ENCODE results near the gene ATP5IF1. TPM values are rescaled to one million over a fixed set of nuclear protein-coding genes. Genes with fewer than 3 reads are reported as not detected.

The ATP5IF1 gene
- total RNA-seq, 3 donors from 2014 or later (not counting 1 experiment from before 2014, with no cell fraction given): 81.1 to 101 (median 91.1) TPM

DNA sequence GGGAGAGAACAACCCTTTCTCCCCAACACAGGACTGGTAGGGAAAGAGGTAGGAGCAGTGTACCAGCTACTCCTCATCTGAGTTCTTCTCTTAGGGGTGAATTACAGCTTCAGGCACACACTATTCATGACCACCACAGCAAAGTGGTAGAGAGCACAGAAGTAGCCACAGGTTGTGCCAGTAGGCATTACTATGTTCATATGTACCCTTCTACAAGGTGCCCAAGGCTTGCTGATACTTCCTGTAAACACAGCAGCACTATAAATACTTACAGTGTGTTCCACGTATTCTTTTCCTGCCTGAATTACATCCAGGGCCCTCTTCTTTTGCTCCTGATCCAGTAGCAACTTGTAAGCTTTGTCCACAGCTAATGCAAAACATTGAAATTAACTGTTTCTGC lies 26.2 kb upstream of the ATP5IF1 start:
- H3K36me3 Mint-ChIP-seq: peaks cover 8% of the 10 kb centered on the region
- ATAC-seq (no peak), DNase-seq (no peak)
- no peak overlapping the region for H3K4me3 ChIP-seq (ENCODE audit: low read length)
- H3K27ac ChIP-seq (ENCODE audit: low read length): no peak overlapping the region
- H3K27ac Mint-ChIP-seq: peak overlapping the region in 1 of 2 donors; percentile 36
- no peak overlapping the region for H3K4me3 Mint-ChIP-seq
- H3K27me3 Mint-ChIP-seq (ENCODE audit: low read depth in 2 of 2): no peaks in the 10 kb centered on the region
- peaks cover 10 to 12% of the 10 kb centered on the region in 2 donors for H3K4me1 Mint-ChIP-seq
- peaks cover 62% of the 10 kb centered on the region for H3K36me3 ChIP-seq (ENCODE audit: control insufficient read depth, insufficient read depth, low read length)
- TF ChIP-seq, protein P1, sequence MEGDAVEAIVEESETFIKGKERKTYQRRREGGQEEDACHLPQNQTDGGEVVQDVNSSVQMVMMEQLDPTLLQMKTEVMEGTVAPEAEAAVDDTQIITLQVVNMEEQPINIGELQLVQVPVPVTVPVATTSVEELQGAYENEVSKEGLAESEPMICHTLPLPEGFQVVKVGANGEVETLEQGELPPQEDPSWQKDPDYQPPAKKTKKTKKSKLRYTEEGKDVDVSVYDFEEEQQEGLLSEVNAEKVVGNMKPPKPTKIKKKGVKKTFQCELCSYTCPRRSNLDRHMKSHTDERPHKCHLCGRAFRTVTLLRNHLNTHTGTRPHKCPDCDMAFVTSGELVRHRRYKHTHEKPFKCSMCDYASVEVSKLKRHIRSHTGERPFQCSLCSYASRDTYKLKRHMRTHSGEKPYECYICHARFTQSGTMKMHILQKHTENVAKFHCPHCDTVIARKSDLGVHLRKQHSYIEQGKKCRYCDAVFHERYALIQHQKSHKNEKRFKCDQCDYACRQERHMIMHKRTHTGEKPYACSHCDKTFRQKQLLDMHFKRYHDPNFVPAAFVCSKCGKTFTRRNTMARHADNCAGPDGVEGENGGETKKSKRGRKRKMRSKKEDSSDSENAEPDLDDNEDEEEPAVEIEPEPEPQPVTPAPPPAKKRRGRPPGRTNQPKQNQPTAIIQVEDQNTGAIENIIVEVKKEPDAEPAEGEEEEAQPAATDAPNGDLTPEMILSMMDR (IDR thresholded peaks at IDR 0.05): no peak
- H3K9me3 ChIP-seq (ENCODE audit: control insufficient read depth, insufficient read depth, low read length): no peaks in the 10 kb centered on the region
- 69% methylated on average over 1 of the region's 1 CpG for WGBS (ENCODE audit: insufficient coverage)
- H3K4me1 ChIP-seq (ENCODE audit: control insufficient read depth, insufficient read depth, low read length): no peaks in the 10 kb centered on the region
- H3K9me3 Mint-ChIP-seq: no peaks in the 10 kb centered on the region
- no peaks in the 10 kb centered on the region for H3K27me3 ChIP-seq (ENCODE audit: control insufficient read depth, insufficient read depth, low read length)
- intact Hi-C loops (cut with micrococcal nuclease): loop anchor here (1.0 to 5.0 kb wide), 3 partner anchors 118 to 351 kb away; no protein-coding TSS in a partner anchor

- Histone ChIP-seq H3K27me3 (ENCODE audit: control insufficient read depth, insufficient read depth, low read length) (no peaks in the 10 kb centered on the region), H3K4me3 (ENCODE audit: low read length) (no peak overlapping the region), H3K4me1 (ENCODE audit: control insufficient read depth, insufficient read depth, low read length) (no peaks in the 10 kb centered on the region), H3K27ac (ENCODE audit: low read length) (no peak overlapping the region), H3K9me3 (ENCODE audit: control insufficient read depth, insufficient read depth, low read length) (no peaks in the 10 kb centered on the region), H3K36me3 (ENCODE audit: control insufficient read depth, insufficient read depth, low read length) (peaks cover 48% of the 10 kb centered on the region)
- Mint-ChIP-seq H3K4me1 (peaks cover 9 to 10% of the 10 kb centered on the region in 2 donors), H3K36me3 (peaks cover 3% of the 10 kb centered on the region), H3K27me3 (ENCODE audit: low read depth in 2 of 2) (no peaks in the 10 kb centered on the region), H3K4me3 (no peak overlapping the region), H3K9me3 (no peaks in the 10 kb centered on the region), H3K27ac (no peak overlapping the region)
- intact Hi-C loops (cut with micrococcal nuclease): no loop called here
- TF ChIP-seq, protein P1 (IDR thresholded peaks at IDR 0.05): no peak
- ATAC-seq: no peak
- DNase-seq: no peak
- WGBS (ENCODE audit: insufficient coverage): 98% methylated on average over 2 of the region's 2 CpGs
Observed at GRCh38 chr1:28213315-28213714, 22.6 kb upstream of the ATP5IF1 start.

DNA sequence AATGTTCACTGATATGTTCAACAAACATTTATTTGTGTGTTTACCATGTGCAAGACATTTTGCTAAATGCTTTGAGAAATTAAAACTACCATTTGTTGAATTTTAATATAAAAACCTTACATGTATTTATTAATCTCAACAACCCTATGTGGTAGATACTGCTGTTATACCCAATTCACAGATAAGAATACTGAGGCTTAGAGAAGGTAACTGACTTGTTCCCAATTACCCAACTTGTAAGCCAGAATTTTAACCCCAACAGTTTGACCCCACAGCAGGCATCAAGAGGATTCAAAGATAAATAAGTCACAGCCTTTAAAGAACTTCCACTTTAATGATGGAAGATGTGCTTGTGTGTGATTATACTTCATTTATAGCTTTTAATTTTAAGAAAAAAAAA lies 6.8 kb upstream of the ATP5IF1 start:
- intact Hi-C loops (cut with micrococcal nuclease): no loop called here
- TF ChIP-seq, protein P1 (IDR thresholded peaks at IDR 0.05): no peak
- ATAC-seq (no peak), DNase-seq (no peak)
- H3K36me3 Mint-ChIP-seq: no peaks in the 10 kb centered on the region
- Histone ChIP-seq H3K4me3 (ENCODE audit: low read length) (no peak overlapping the region), H3K4me1 (ENCODE audit: control insufficient read depth, insufficient read depth, low read length) (peaks cover 24% of the 10 kb centered on the region), H3K27ac (ENCODE audit: low read length) (no peak overlapping the region), H3K9me3 (ENCODE audit: control insufficient read depth, insufficient read depth, low read length) (no peaks in the 10 kb centered on the region), H3K36me3 (ENCODE audit: control insufficient read depth, insufficient read depth, low read length) (peaks cover 46% of the 10 kb centered on the region), H3K27me3 (ENCODE audit: control insufficient read depth, insufficient read depth, low read length) (no peaks in the 10 kb centered on the region)
- no peaks in the 10 kb centered on the region for H3K9me3 Mint-ChIP-seq
- no peaks in the 10 kb centered on the region for H3K27me3 Mint-ChIP-seq (ENCODE audit: low read depth in 2 of 2)
- H3K27ac Mint-ChIP-seq: no peak overlapping the region
- H3K4me1 Mint-ChIP-seq: peaks cover 12 to 27% of the 10 kb centered on the region in 2 donors
- H3K4me3 Mint-ChIP-seq: no peak overlapping the region

- Histone ChIP-seq H3K36me3 (ENCODE audit: control insufficient read depth, insufficient read depth, low read length) (peaks cover 41% of the 10 kb centered on the region), H3K27ac (ENCODE audit: low read length) (no peak overlapping the region), H3K27me3 (ENCODE audit: control insufficient read depth, insufficient read depth, low read length) (no peaks in the 10 kb centered on the region), H3K4me3 (ENCODE audit: low read length) (no peak overlapping the region), H3K9me3 (ENCODE audit: control insufficient read depth, insufficient read depth, low read length) (no peaks in the 10 kb centered on the region), H3K4me1 (ENCODE audit: control insufficient read depth, insufficient read depth, low read length) (peaks cover 24% of the 10 kb centered on the region)
- Mint-ChIP-seq H3K27ac (peak overlapping the region; percentile 30 to 36), H3K4me1 (peaks cover 12 to 27% of the 10 kb centered on the region in 2 donors), H3K27me3 (ENCODE audit: low read depth in 2 of 2) (no peaks in the 10 kb centered on the region), H3K36me3 (no peaks in the 10 kb centered on the region), H3K9me3 (no peaks in the 10 kb centered on the region), H3K4me3 (no peak overlapping the region)
- WGBS (ENCODE audit: insufficient coverage): no CpG with 5 or more reads among the region's 2 CpGs
- ATAC-seq: no peak
- intact Hi-C loops (cut with micrococcal nuclease): no loop called here
- DNase-seq: no peak
- TF ChIP-seq, protein P1 (IDR thresholded peaks at IDR 0.05): no peak
Observed at GRCh38 chr1:28229996-28230395, 5.9 kb upstream of the ATP5IF1 start.
